GM12878 (cell line): Measurements from ENCODE around the gene KIRREL3. TPM values are rescaled to one million over a fixed set of nuclear protein-coding genes. Genes with fewer than 3 reads are reported as not detected.

Experiments
- ATAC-seq: fragments of 200-7000 bp; cut with Tn5 transposase; 3 replicates; pipeline ENCODE4 v1.9.1; 2020; ENCODE audit warnings: mild to moderate bottlenecking, moderate library complexity
- BruUV-seq: library from RNA; stranded (reverse); fragments of 400-500 nt; replicated peaks from 2 replicates; lab custom pipeline; 2021; lab: Mats Ljungman, UMichigan
- CTCF ChIA-PET: fragments of 300-600 bp; sonication (Branson Sonifier 250); formaldehyde crosslinking; extraction: SDS; loops from one replicate; lab custom pipeline; 2021; ENCODE audit warnings: inconsistent platforms; lab: Yijun Ruan, JAX
- POLR2A ChIA-PET: fragments of 350-600 bp; formaldehyde crosslinking; extraction: SDS; loops from one replicate; lab custom pipeline; 2021; ENCODE audit warnings: inconsistent platforms; lab: Charles Lee
- RAD21 ChIA-PET: fragments of 300-600 bp; sonication (Branson Sonifier 250); formaldehyde crosslinking; loops from one replicate; lab custom pipeline; 2023; ENCODE audit warnings: antibody characterized with exemption; ENCODE audit not compliant: unreplicated experiment; lab: Charles Lee
- SMC1A ChIA-PET: fragments of 300-600 bp; sonication (Branson Sonifier 250); formaldehyde crosslinking; loops from one replicate; lab custom pipeline; 2023; ENCODE audit not compliant: unreplicated experiment, uncharacterized antibody; lab: Charles Lee
- DNase-seq: peaks from one replicate; pipeline ENCODE4 v3.0.0-alpha.2; 2011; ENCODE audit warnings: low read depth, low spot score
- FAIRE-seq: peaks from 3 replicates; lab custom pipeline; 2011; peaks lifted over from hg19 to GRCh38; lab: Jason Lieb, UNC
- H2AFZ ChIP-seq: 2 replicates; pipeline ENCODE4 v1.6.0; 2011; ENCODE audit warnings: low read depth, low read length, control low read depth; ENCODE audit not compliant: control insufficient read depth
- H3K27ac ChIP-seq: 2 replicates; pipeline ENCODE4 v1.5.1; 2011; ENCODE audit warnings: control low read depth; ENCODE audit not compliant: control insufficient read depth, insufficient read depth
- H3K27me3 ChIP-seq, 2 experiments: replicated peaks in 1 of 2; 2 replicates each; pipeline versions ENCODE4 v1.6.0 to v1.6.1; 2011; ENCODE audit warnings: low read length in 1 of 2; ENCODE audit not compliant: control insufficient read depth in 2 of 2, insufficient read depth in 2 of 2
- H3K36me3 ChIP-seq, 2 experiments: 2 replicates each; pipeline ENCODE4 v1.5.1; 2011; ENCODE audit warnings: low read length in 1 of 2; ENCODE audit not compliant: control insufficient read depth in 2 of 2, insufficient read depth in 2 of 2
- H3K4me1 ChIP-seq: 2 replicates; pipeline ENCODE4 v1.6.1; 2011; ENCODE audit warnings: mild to moderate bottlenecking, low read length, moderate library complexity, mixed read lengths; ENCODE audit not compliant: control insufficient read depth, insufficient read depth
- H3K4me2 ChIP-seq: 2 replicates; pipeline ENCODE4 v1.6.0; 2011; ENCODE audit warnings: control low read depth; ENCODE audit not compliant: control insufficient read depth, insufficient read depth
- H3K4me3 ChIP-seq: fragments of 200-600 bp; sonication (generic); 2 replicates; pipeline ENCODE4 v1.5.1; 2016
- H3K79me2 ChIP-seq: 2 replicates; pipeline ENCODE4 v1.6.0; 2011; ENCODE audit warnings: low read length; ENCODE audit not compliant: control insufficient read depth, insufficient read depth
- H3K9ac ChIP-seq: 2 replicates; pipeline ENCODE4 v1.8.0; 2011; ENCODE audit warnings: low read length, control low read depth, mixed read lengths; ENCODE audit not compliant: control insufficient read depth, insufficient read depth
- H3K9me3 ChIP-seq: replicated peaks from 3 replicates; pipeline ENCODE4 v1.5.1; 2011; ENCODE audit warnings: mild to moderate bottlenecking, low read length; ENCODE audit not compliant: control insufficient read depth, insufficient read depth
- H4K20me1 ChIP-seq: 2 replicates; pipeline ENCODE4 v1.6.0; 2011; ENCODE audit not compliant: control insufficient read depth, insufficient read depth
- CHD1 ChIP-seq: IDR thresholded peaks from 2 replicates; pipeline ENCODE4 v1.6.1; 2012; ENCODE audit warnings: low read depth, low read length, improper control_type of control experiment
- CREM ChIP-seq: IDR thresholded peaks from 2 replicates; pipeline ENCODE4 v1.6.1; 2014; ENCODE audit warnings: antibody characterized with exemption, low read depth
- GABPA ChIP-seq: IDR thresholded peaks from 2 replicates; pipeline ENCODE4 v1.6.1; 2014; ENCODE audit warnings: antibody characterized with exemption, low read depth, mild to moderate bottlenecking, inconsistent platforms
- IKZF2 ChIP-seq, 2 experiments: fragments of 450-650 bp; IDR thresholded peaks; 2 replicates each; pipeline ENCODE4 v1.6.1; 2017; ENCODE audit warnings: mild to moderate bottlenecking in 2 of 2, moderate library complexity in 2 of 2
- KAT2A ChIP-seq: conservative IDR thresholded peaks from 2 replicates; pipeline ENCODE4 v1.6.1; 2011; ENCODE audit warnings: low read depth, low read length; ENCODE audit not compliant: control insufficient read depth
- LARP7 ChIP-seq: fragments of 450-650 bp; IDR thresholded peaks from 2 replicates; pipeline ENCODE4 v1.6.1; 2017; ENCODE audit warnings: mild to moderate bottlenecking
- MYB ChIP-seq: fragments of 150-350 bp; IDR thresholded peaks from 2 replicates; pipeline ENCODE4 v1.6.1; 2014; ENCODE audit warnings: mild to moderate bottlenecking, low read depth, low read length, borderline replicate concordance
- NR2C1 ChIP-seq: fragments of 450-650 bp; IDR thresholded peaks from 2 replicates; pipeline ENCODE4 v1.6.1; 2017; ENCODE audit warnings: antibody characterized with exemption, mild to moderate bottlenecking, moderate library complexity
- PML ChIP-seq: IDR thresholded peaks from 2 replicates; pipeline ENCODE4 v1.6.1; 2012; ENCODE audit warnings: low read length, inconsistent platforms
- RAD21 ChIP-seq: IDR thresholded peaks from 2 replicates; pipeline ENCODE4 v1.6.1; 2011; ENCODE audit warnings: mild to moderate bottlenecking, low read depth, low read length, moderate library complexity; ENCODE audit not compliant: insufficient read depth
- RCOR1 ChIP-seq: conservative IDR thresholded peaks from 2 replicates; pipeline ENCODE4 v1.6.1; 2012; ENCODE audit warnings: low read depth, low read length, improper control_type of control experiment
- SMARCA5 ChIP-seq: fragments of 450-650 bp; IDR thresholded peaks from 2 replicates; pipeline ENCODE4 v1.6.1; 2017; ENCODE audit warnings: mild to moderate bottlenecking
- SREBF1 ChIP-seq: IDR thresholded peaks from 2 replicates; pipeline ENCODE4 v1.6.1; 2012; ENCODE audit warnings: mild to moderate bottlenecking, low read length
- SUZ12 ChIP-seq: fragments of 200-600 bp; sonication (generic); IDR thresholded peaks from one replicate; pipeline ENCODE4 v1.6.1; 2018; ENCODE audit warnings: antibody characterized with exemption, mild to moderate bottlenecking; ENCODE audit not compliant: unreplicated experiment
- ZNF24 ChIP-seq: fragments of 450-650 bp; IDR thresholded peaks from 2 replicates; pipeline ENCODE4 v1.6.1; 2017; ENCODE audit warnings: antibody characterized with exemption, mild to moderate bottlenecking
- WGBS: methylation state at CpG from one replicate; pipeline ENCODE4 v1.1.6; 2016; ENCODE audit warnings: low lambda C conversion rate; ENCODE audit not compliant: insufficient replicate concordance, insufficient coverage; ENCODE audit errors: missing lambda C conversion rate; 5-methylcytosine and 5-hydroxymethylcytosine counted together
- in situ Hi-C: fragments of 300-500 bp; cut with MboI; formaldehyde crosslinking; loops from 9 replicates; pipeline ENCODE4 v1.14.3; 2018; ENCODE audit warnings: mixed read lengths
- intact Hi-C: fragments of 100-400 bp; cut with micrococcal nuclease; formaldehyde crosslinking; loops from one replicate; pipeline ENCODE4 v1.14.2; 2022; ENCODE audit not compliant: unreplicated experiment
- polyA plus RNA-seq, 11 experiments: library from polyadenylated mRNA; depleted of rRNA in 4 of 11; unstranded in 6 of 11; stranded (reverse) in 5 of 11; fragments of >200 nt; fragmentation: Nextera tagmentation in 4 of 11; fragmentation: Illumina TruSeq in 1 of 11; extraction: Ambion mirVana in 4 of 11; extraction: Trizol in 1 of 11; gene quantifications; 1 replicate in 1 of 11; 2 replicates in 10 of 11; pipeline versions ENCODE4 v1.2.1 to v1.2.3, GENCODE V29; 2011 to 2016; ENCODE audit warnings: inconsistent platforms in 2 of 11, missing spikeins in 2 of 11, low read depth in 1 of 11
- total RNA-seq, 4 experiments: library from RNA; depleted of rRNA in 3 of 4; stranded (reverse); fragments of >200 nt in 3 of 4; fragmentation: Illumina TruSeq in 1 of 4; extraction: Trizol in 1 of 4; gene quantifications; 2 replicates each; pipeline versions ENCODE4 v1.2.1 to v1.2.3, GENCODE V29; 2013 to 2021
- TF ChIP-seq, protein P1 (sequence below): IDR thresholded peaks from 2 replicates; pipeline ENCODE4 v1.6.1; 2012; ENCODE audit warnings: low read depth, low read length, improper control_type of control experiment
- TF ChIP-seq, protein P2 (sequence below): fragments of 150-350 bp; IDR thresholded peaks from 2 replicates; pipeline ENCODE4 v1.6.1; 2014; ENCODE audit warnings: mild to moderate bottlenecking, low read depth, low read length

Gene KIRREL3
- total and polyA plus RNA-seq, 10 of the 15 experiments (the other 5 are each of a cell fraction or from before 2014, with no cell fraction given) = under 0.01 TPM; not detected in 9

GRCh38 chr11:126497581-126498122 is 502.9 kb downstream of the KIRREL3 start:
- ATAC-seq (no peak), FAIRE-seq (no peak)
- H3K4me1 ChIP-seq = no peaks in the 10 kb centered on the region
- no peaks in the 10 kb centered on the region for H4K20me1 ChIP-seq
- WGBS = 4% methylated on average over 4 of the region's 4 CpGs
- RAD21 ChIA-PET = no interaction called here
- no peak overlapping the region for H3K4me3 ChIP-seq
- H3K36me3 ChIP-seq = no peaks in the 10 kb centered on the region
- no peak overlapping the region for H3K9ac ChIP-seq
- TF ChIP-seq KAT2A (no peak), RAD21 (no peak), LARP7 (no peak), RCOR1 (no peak), SMARCA5 (no peak), NR2C1 (no peak), GABPA (no peak), CHD1 (no peak), SUZ12 (no peak), IKZF2 (IDR thresholded peaks at IDR 0.05) (no peak), PML (no peak), CREM (no peak), MYB (no peak), SREBF1 (no peak), ZNF24 (no peak)
- TF ChIP-seq, protein P1, sequence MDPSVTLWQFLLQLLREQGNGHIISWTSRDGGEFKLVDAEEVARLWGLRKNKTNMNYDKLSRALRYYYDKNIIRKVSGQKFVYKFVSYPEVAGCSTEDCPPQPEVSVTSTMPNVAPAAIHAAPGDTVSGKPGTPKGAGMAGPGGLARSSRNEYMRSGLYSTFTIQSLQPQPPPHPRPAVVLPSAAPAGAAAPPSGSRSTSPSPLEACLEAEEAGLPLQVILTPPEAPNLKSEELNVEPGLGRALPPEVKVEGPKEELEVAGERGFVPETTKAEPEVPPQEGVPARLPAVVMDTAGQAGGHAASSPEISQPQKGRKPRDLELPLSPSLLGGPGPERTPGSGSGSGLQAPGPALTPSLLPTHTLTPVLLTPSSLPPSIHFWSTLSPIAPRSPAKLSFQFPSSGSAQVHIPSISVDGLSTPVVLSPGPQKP = no peak
- TF ChIP-seq, protein P2, sequence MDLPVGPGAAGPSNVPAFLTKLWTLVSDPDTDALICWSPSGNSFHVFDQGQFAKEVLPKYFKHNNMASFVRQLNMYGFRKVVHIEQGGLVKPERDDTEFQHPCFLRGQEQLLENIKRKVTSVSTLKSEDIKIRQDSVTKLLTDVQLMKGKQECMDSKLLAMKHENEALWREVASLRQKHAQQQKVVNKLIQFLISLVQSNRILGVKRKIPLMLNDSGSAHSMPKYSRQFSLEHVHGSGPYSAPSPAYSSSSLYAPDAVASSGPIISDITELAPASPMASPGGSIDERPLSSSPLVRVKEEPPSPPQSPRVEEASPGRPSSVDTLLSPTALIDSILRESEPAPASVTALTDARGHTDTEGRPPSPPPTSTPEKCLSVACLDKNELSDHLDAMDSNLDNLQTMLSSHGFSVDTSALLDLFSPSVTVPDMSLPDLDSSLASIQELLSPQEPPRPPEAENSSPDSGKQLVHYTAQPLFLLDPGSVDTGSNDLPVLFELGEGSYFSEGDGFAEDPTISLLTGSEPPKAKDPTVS = no peak
- TF ChIP-seq, all 136 proteins: peak for 0
- no TSS peak for BruUV-seq
- Histone ChIP-seq H3K27me3 (peaks cover 7 to 9% of the 10 kb centered on the region in 2 experiments; a peak in 3 of 4 replicates), H3K27ac (no peak overlapping the region), H3K4me2 (no peak overlapping the region), H2AFZ (no peak overlapping the region), H3K9me3 (no peaks in the 10 kb centered on the region; the same call in 2 of the 3 replicates), H3K79me2 (no peaks in the 10 kb centered on the region)
- SMC1A ChIA-PET = no interaction called here
- intact Hi-C loops = no loop called here
- POLR2A ChIA-PET = interaction anchor here (0.6 kb wide), 1 partner anchor 1502 kb away, joined by 3 read pairs; no protein-coding TSS in a partner anchor
- DNase-seq = no peak
- in situ Hi-C loops = no loop called here
- CTCF ChIA-PET = interaction anchor here (1.1 to 1.9 kb wide), 2 partner anchors 14 to 17 kb away, joined by 4 to 5 read pairs; no protein-coding TSS in a partner anchor
